ENCODE data around the gene LCE7A.
A peak's percentile ranks its signal among the peaks of the same experiment; 100 is the strongest.

Gene LCE7A

DNA sequence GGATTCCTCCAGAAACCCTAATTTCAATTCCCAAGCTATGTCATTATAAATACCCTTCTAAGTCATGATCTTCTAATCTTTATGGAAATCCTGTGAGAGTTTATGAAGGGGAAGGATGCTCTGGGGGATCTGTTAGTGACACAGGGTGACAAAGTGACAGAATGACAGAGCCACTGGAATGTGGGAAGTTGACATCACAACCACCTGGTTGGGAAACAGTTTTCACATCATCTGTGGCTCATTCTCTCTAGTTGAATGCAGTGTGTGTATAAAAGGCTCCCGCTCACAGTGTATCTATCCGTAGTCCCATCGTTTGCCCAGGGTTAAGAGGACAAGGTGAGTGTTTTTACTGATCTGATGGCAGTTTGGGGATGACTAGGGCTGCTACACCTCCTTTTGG is at the start of gene LCE7A:
LCE7A (plus strand) TSS at position 301 of the 400 bp plus-strand sequence. CDS start 702 bp downstream, outside the sequence.
- DNase-seq: no peak

DNA sequence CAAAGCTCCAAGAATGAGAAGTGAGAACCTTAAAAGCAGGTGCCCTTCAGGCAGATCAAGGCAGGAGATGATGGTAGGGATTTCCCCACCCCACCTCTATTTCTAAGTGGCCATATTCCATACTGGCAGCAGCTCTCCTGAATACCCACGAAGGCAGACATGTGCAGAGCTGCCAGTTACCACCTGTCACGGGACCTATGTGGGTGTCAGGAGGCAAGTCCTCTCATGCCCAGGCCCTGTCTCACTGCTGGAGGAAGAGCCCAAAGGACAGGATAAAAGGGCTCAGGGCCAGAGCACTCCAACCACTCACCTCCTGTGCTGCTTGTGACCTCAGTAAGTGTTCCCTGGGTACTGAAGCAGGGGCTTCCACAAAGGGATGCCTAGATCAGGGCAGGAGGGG is 48.7 kb upstream of the LCE7A start:
- DNase-seq: no peak

GRCh38 chr1:152811671-152812070 is 48.1 kb upstream of the LCE7A start, which contains the start of gene LCE1B:
LCE1B (plus strand) TSS chr1:152811971; CDS start chr1:152812447, 476 bp downstream.
- DNase-seq: no peak

DNA sequence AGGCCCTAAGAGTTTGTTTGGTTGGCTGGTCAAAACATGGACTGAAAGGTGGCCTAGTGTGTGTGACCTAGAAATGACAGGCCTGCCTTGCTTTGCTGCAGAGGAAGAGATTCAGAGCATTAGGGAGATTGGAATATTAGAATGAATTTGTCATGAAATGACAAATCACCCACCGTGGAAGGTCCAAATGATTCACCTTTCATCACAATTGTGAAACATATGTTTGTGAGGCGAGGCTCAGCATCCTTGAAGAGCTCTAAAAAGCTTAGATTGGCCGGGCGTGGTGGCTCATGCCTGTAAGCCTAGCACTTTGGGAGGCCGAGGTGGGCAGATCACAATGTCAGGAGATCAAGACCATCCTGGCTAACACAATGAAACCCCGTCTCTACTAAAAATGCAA is 42.5 kb upstream of the LCE7A start:
- no peak for DNase-seq

DNA sequence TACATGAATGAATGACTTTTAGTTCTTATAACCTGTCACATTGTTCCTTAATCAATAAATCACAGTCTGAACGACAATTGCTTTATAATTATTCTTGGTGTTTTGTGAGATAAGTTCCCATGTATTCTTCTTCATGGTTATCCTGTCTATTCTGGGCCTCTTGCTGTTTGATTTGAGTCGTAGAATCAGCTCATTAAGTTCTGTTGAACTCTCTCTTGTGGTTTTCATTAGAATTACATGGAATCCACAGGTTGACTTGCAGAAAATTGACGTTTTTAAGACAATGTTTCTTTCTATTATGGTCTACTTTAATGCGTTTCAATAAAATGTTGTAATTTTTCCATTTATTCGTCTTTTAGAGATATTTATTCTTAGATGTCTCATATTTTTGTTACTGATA is 36.5 kb upstream of the LCE7A start:
- no peak for DNase-seq

DNA sequence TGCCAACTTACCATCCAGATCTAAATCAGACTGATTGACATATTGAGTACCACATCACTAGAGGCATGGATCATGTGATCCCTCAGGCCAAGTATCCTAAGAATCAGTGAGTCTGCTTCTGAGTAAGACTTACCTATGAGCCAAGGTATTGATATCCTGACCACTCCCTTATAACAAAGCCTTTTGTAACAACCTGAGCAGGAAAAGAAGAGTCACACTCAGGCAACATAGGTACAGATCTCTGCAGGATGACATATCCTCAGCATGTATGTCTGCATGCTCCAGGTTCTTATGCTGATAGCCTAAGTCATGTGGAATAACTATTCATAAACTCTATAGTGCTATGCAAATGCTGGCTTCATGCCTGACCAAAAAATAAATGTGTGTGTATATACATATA is 34.8 kb upstream of the LCE7A start:
- no peak for DNase-seq

DNA sequence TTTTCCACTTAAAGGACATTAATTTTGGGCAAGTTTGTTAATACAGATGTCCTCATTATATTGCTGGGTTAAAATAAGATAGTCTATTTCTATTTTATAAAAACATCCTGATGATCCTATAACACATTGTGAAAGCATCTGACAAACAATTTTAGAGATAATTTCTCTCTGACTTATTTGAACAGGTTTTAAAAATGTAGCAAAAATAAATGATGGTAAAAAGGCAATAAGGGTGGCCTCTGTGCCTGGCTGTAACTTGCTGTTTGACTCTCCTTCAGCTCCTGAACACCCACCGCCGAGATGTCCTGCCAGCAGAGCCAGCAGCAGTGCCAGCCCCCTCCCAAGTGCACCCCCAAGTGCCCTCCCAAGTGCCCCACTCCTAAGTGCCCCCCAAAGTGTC is 32.6 kb upstream of the LCE7A start, which contains the start of gene LCE1A:
LCE1A (plus strand) TSS at position 301 of the 400 bp plus-strand sequence; CDS start at position 301, 0 bp downstream.
- no peak for DNase-seq

DNA sequence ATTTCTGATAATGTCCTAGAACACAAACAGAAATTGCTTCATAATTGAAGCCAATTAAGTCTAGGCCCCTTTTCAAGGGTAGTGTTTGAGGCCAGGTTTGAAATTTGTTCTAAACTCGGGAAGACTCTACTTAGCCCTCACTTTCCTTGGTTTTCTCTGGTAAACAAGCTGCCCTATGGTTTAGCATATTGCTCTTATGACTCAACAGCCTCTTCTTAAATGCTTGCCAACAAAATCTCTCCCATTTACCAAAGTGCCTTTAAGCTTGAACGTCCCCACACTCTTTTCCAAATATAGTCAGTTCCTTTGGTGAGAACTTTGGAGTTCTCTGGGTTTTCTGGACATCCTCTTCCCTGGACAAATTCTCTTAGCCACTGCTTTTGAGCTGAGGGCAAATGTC is 22.9 kb upstream of the LCE7A start:
- DNase-seq: no peak

DNA sequence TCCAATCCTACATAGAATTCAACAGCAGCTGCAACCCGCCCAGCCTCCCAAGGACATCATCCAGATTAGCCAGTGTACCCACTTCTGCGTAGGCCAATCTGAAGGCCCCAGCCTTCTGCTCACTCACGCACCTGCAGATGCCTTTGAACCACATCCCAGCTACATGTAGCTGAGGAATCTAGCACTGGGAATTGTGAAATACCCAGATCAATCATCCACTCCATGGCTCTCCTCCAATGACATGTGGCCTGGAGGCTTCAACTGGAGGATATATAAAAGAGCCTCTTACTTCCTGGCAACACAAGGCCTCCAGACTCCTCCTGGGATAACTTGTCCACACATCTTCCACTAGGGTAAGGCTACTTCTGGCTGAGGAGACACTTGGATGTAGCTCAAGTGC is 17.2 kb upstream of the LCE7A start, which contains the start of gene LCE6A:
LCE6A (plus strand) TSS at position 301 of the 400 bp plus-strand sequence. CDS start 665 bp downstream, outside the sequence.
- DNase-seq: no peak

DNA sequence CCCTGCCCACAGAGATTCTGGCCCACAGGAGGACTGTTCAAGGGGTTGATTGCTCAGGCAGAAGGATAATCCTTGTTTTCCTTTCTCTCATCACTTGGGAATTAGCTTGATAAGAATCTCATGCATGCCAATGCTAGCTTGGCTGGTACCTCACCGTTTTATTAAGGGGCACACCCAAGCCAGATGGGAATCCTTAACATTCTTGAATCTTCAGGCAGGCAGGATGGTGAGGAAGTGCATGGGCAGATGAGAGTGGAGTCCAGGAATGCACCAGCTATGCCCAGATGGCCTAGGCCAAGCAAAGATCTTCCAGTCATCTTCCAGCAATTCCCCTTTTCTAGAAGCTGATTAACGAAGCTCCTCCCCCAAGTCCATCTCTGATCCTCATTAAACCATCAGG is 4.1 kb upstream of the LCE7A start:
- DNase-seq: no peak

DNA sequence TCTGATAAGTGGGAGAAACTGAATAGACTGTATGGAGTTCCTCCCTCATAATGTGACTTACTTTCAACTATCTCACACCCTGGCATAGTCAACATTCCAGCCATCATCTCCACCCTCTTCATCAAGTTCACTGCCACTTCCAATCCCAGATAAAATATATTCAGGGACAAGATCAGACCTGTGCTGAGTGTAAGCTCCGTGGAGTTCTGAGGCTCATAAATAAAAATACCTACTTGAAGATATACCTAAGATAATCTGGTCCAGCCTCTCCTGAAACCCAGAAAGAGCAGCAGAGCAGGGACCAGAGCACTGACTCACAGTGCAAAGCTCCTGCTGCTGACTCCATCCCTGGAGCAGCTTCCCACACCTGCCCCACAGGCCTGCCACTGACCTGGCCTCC is 1.7 kb upstream of the LCE7A start:
- no peak for DNase-seq

GRCh38 chr1:152860129-152860528 is 333 bp downstream of the LCE7A start:
- DNase-seq: no peak

DNA sequence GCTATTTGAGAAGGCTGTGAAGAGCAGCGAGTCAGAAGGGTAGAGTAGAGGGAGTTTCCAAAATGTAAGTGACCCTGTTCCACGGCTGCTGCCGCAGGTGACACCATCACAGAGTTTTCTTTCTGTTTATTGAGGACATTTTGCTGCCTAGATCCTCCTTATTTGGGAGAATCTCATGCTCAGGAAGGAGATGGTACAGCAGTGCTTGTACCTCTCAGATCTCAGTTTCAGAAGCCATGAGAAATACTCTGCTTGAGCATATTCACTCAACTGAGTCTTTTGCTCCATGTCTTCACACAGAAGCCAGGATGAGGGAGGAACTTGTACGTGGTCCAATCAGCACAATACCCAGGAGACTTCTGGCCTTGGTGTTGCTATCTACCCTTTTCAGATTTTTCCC is 1.6 kb downstream of the LCE7A start:
- no peak for DNase-seq

- no peak for DNase-seq
Measured at GRCh38 chr1:152864443-152864842, 4.6 kb downstream of the LCE7A start.

GRCh38 chr1:152866321-152866720 is 6.5 kb downstream of the LCE7A start:
- no peak for DNase-seq

DNA sequence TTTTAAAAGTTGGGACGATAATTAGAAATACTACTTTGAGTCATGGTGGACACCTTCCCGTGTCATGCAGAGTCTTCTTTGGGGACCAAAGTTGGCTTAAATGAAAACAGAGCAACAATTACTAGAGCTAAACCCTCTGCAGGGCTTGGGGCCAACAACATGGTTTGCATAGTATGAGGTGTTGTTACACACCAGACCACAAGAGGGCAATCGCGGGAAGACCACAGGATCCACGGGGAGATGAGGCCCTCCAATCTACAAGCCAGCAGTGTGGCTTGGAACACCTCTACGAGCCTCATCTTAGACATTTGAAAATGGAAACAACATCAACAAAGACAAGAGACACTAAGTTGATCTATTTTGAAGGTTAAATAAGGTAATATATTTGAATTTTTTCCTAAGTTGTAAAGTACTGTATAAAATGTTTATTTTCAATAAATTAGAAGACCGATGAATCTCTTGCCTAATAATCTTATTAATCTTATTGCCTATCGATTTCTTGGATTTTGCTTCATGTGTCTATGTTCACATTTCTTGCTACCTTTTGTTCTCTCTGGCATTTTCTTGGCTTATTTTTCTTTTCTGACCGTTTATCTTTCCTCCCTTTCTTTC is 10.1 kb downstream of the LCE7A start:
- peak; percentile 75 for DNase-seq

DNA sequence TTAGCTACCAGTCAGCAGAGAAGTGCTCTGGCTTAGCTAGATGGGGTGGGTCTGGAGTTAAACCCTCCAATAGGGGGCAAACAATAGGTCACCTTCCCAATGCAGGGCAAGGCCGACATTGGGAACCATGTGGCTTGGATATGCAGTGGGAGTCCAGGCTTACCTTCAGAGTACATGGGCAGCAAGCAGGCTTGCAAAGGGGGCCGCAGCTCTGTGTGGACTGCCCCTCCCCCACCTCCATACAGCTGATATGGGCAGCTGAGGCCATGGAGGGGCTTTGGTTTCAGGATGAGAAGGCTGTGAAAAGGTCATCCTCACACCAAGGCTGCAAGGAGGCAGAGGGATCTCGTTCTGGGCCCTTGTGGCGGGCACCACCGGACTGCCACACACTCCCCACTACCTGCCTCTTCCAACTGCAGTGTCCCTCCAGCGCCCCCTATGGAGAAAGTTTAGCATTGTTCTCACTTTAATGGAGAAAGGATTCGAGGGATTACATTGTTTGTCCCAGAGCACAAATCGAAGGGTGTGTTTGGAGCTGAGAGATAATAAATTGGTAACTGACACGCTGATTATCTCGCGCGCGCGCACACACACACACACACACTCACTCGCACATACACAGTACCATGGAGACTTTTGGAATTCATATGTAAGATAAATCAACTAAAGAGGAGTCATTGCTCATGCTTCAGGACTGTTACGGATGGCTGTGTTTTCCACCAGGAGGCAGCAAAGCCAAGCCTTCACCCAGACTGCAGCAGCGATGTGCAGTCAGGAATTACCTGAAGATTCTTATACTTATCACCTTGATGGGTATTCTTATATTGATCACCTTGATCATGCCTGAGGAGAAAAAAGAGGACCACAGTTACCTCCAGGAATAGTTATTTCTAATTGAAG is 11.3 kb downstream of the LCE7A start:
- peak; percentile 22 for DNase-seq

- DNase-seq: no peak
Measured at GRCh38 chr1:152871731-152872126, 11.9 kb downstream of the LCE7A start.

DNA sequence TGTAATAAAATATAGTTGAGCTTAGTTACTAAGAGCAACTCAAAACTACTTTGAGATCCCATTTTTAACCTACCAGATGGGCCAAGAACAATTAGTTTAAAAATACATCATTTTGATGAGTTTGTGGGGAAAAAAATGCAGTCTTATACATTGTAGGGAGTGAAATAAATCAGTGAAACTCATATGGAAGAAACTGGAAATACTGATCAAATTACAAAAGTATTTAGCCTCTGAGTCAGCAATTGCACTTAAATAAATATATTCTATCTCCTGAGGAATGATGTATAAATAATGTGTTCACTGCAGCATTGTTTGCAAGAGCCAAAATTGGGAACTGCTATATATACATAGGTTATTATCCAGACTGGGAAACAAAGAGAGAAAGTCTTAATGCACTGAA is 13.7 kb downstream of the LCE7A start:
- no peak for DNase-seq

DNA sequence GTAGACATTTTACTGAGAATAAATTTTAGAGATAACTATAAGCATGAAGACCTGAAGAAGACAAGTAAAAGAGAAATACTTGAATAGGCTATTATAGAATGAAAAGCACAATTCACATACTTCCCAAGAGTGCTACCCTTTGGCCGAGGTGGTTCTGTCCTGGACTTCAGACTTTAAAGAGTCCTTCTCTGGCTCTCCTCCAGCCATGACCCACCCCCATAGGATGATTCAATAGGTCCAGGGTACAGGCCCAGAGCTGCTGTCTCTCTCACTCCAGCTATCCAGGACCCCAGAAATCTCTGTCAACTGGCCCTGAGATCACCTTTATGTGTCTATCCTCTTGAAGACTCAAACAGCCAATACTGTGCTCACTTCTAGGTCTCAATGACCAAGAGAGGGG is 17.0 kb downstream of the LCE7A start:
- DNase-seq: no peak

- peak; percentile 30 for DNase-seq
Measured at GRCh38 chr1:152878042-152878441, 18.2 kb downstream of the LCE7A start, which contains the start of gene SMCP. SMCP (plus strand) TSS chr1:152878322; CDS start chr1:152884423, 6,101 bp downstream.

GRCh38 chr1:152879559-152880198 is 19.9 kb downstream of the LCE7A start:
- no peak for DNase-seq

DNA sequence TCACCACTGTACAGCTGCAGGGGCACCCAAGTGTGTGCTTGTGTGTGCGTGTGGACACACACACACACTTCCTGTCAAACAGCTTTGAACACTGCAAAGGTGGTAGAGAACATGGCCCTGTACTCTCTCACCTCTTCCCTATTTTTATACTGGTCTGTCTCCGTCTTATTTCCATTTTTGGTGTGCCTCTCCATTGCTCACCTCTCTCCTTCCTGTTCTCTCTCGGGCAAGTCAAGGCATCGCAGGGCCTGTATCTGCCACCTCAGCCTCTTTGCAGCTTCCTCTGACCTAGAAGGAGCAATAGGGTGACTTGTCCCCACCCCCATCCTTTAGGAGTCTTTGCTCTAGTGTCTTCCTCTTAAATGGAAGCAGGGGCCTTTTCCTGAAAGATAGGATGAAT is 20.5 kb downstream of the LCE7A start:
- no peak for DNase-seq
